Activated naive CD4-positive, alpha-beta T cell (primary cell): ENCODE results near the gene HINT1.
"Not testable (repeated sequence)": the region's sequence is repeated elsewhere in the genome, so short reads cannot be mapped to it uniquely, and the experiment has no call there.

Experiments
- DNase-seq, 4 experiments: peaks; one replicate each; lab custom pipeline; 2025; lab: John Stamatoyannopoulos, UW

Gene HINT1

GRCh38 chr5:131165119-131165727 lies at the start of gene HINT1:
TSS of gene HINT1 (minus strand) at chr5:131165256. CDS start at chr5:131165205, 51 bp downstream.
- peak; percentile 77 to 89 (median 86) for DNase-seq

- no peak for DNase-seq
These were observed 49.7 kb upstream of the HINT1 start for GRCh38 chr5:131214609-131215227.

- DNase-seq, result no peak
These were observed 47.5 kb upstream of the HINT1 start for GRCh38 chr5:131212471-131213021.

- DNase-seq, result no peak
These were observed 46.6 kb upstream of the HINT1 start for GRCh38 chr5:131211669-131212068.

- no peak for DNase-seq
These were observed 45.1 kb upstream of the HINT1 start for GRCh38 chr5:131210151-131210510.

- DNase-seq, result peak in 2 of 4 experiments; percentile 7 to 13
These were observed 44.6 kb upstream of the HINT1 start for GRCh38 chr5:131209506-131210150.

- DNase-seq, result no peak
These were observed 44.1 kb upstream of the HINT1 start for GRCh38 chr5:131209175-131209505.

GRCh38 chr5:131206772-131207171 lies 41.7 kb upstream of the HINT1 start:
- DNase-seq, result no peak

GRCh38 chr5:131206061-131206460 lies 41.0 kb upstream of the HINT1 start:
- DNase-seq, result no peak

- DNase-seq, result no peak
These were observed 39.9 kb upstream of the HINT1 start for GRCh38 chr5:131204964-131205363.

GRCh38 chr5:131200560-131200959 lies 35.5 kb upstream of the HINT1 start:
- DNase-seq, result no peak

GRCh38 chr5:131198625-131199024 lies 33.6 kb upstream of the HINT1 start:
- no peak for DNase-seq

GRCh38 chr5:131196331-131196730 lies 31.3 kb upstream of the HINT1 start:
- DNase-seq, result no peak

GRCh38 chr5:131195696-131196095 lies 30.6 kb upstream of the HINT1 start:
- no peak for DNase-seq

GRCh38 chr5:131194725-131195124 lies 29.7 kb upstream of the HINT1 start:
- no peak for DNase-seq

GRCh38 chr5:131193897-131194296 lies 28.8 kb upstream of the HINT1 start:
- not testable (repeated sequence) for DNase-seq

GRCh38 chr5:131193106-131193505 lies 28.1 kb upstream of the HINT1 start:
- DNase-seq, result no peak

- no peak for DNase-seq
These were observed 21.7 kb upstream of the HINT1 start for GRCh38 chr5:131186561-131187256.

- DNase-seq, result no peak
These were observed 20.6 kb upstream of the HINT1 start for GRCh38 chr5:131185523-131186104.

- no peak for DNase-seq
These were observed 17.8 kb upstream of the HINT1 start for GRCh38 chr5:131182839-131183238.

- no peak for DNase-seq
These were observed 15.4 kb upstream of the HINT1 start for GRCh38 chr5:131180407-131180806.

- no peak for DNase-seq
These were observed 6.3 kb upstream of the HINT1 start for GRCh38 chr5:131171276-131171810.
